ENCODE data around the gene UBXN11. TPM values are rescaled to one million over a fixed set of nuclear protein-coding genes. Genes with fewer than 3 reads are reported as not detected.
A peak's percentile ranks its signal among the peaks of the same experiment; 100 is the strongest.

Gene UBXN11
- total RNA-seq, 2 donors from 2014 or later, result 13.2 to 18.1 TPM

GRCh38 chr1:26234644-26235370 lies 71.6 kb downstream of the UBXN11 start:
- no peaks in the 10 kb centered on the region for H3K36me3 ChIP-seq
- 3% methylated on average over 30 of the region's 30 CpGs for WGBS
- DNase-seq (ENCODE audit: low spot score), result peak; percentile 20
- H3K4me3 ChIP-seq, result peak overlapping the region; percentile 57 to 70
- intact Hi-C loops (cut with DNase I), result loop anchor here (5.0 kb wide), 1 partner anchor 42 kb away; no protein-coding TSS in a partner anchor
- H3K27me3 ChIP-seq (replicated peaks; ENCODE audit: insufficient read depth), result no peaks in the 10 kb centered on the region
- H3K27ac ChIP-seq, result peak overlapping the region; percentile 84 to 88
- H3K9me3 ChIP-seq, result no peaks in the 10 kb centered on the region
- TF ChIP-seq POLR2A (IDR thresholded peaks at IDR 0.05), result no peak
- TF ChIP-seq POLR2AphosphoS5 (IDR thresholded peaks at IDR 0.05), result no peak
- no peak for TF ChIP-seq CTCF (IDR thresholded peaks at IDR 0.05)
- no peaks in the 10 kb centered on the region for H3K4me1 ChIP-seq (replicated peaks)

DNA sequence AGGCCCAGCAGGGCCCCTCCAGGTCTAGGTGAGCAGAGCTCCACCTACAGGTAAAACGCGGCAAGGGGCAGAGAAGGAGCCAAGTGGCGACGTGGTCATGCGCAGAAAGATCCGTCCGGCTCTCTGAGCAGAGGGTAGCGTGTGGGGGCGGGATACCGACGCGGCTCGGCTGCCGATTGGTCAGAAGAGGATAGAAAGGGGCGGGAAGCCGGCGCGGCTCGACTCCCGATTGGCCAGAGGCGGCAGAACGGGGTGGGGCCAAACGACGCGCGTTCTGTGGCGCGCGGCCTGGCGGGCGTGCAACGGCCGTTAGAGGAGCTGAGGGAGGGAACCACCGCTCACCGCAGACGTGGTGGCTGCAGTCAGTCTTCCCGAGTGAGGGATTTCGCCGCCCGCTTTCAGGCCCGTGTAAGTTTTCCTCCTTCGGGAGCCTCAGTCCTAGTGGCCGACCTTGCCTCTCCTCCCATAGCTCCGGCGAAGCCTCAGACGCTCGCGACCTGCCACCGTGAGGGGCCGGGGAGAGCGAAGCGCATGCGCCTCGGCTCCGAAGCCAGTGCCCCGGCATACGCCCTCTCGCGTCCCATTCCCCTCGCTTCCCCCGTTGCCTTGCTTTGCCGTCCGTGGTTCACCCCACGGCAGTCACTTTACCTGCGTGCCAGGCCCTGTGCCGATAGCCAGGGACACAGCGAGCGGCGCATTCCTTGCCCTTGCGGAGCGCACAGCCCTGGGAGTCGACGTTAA lies 72.4 kb downstream of the UBXN11 start, which contains the start of gene CEP85:
CEP85 (plus strand) TSS at position 298 of the 741 bp plus-strand sequence. CDS start 5,584 bp downstream, outside the sequence.
- DNase-seq (ENCODE audit: low spot score), result peak; percentile 98
- Histone ChIP-seq H3K36me3 (no peaks in the 10 kb centered on the region), H3K4me3 (peak within 1 kb of the TSS; percentile 57 to 70), H3K27me3 (replicated peaks; ENCODE audit: insufficient read depth) (no peaks in the 10 kb centered on the region), H3K4me1 (replicated peaks) (no peaks in the 10 kb centered on the region), H3K27ac (peak within 1 kb of the TSS; percentile 84 to 88), H3K9me3 (no peaks in the 10 kb centered on the region)
- intact Hi-C loops (cut with DNase I), result loop anchor here (2.0 to 5.0 kb wide), 2 partner anchors 43 to 65 kb away; partner anchors contain the start of genes C1orf232 and ZNF593
- TF ChIP-seq POLR2A (IDR thresholded peaks at IDR 0.05) (peak; percentile 84), POLR2AphosphoS5 (IDR thresholded peaks at IDR 0.05) (peak; percentile 94), CTCF (IDR thresholded peaks at IDR 0.05) (peak; percentile 63 to 96 (median 88))
- WGBS, result under 1% methylated on average over 65 of the region's 73 CpGs

Other genes with a start within 250 kb of the UBXN11 start
- gene TRIM63, start 239.0 kb downstream of the UBXN11 start, total RNA-seq, result under 1 TPM in 1 of 2 donors, not detected in 1; 0.68 TPM
- 10 to 100 TPM; 10.5 TPM for gene PDIK1L, start 194.8 kb downstream of the UBXN11 start, total RNA-seq
- 1 to 10 TPM; 3.8 to 5.9 TPM for gene FAM110D, start 147.6 kb downstream of the UBXN11 start, total RNA-seq
- gene C1orf232, start 137.7 kb downstream of the UBXN11 start, total RNA-seq, result not detected
- 10 to 100 TPM; 44.5 to 50.7 TPM for gene ZNF593, start 136.7 kb downstream of the UBXN11 start, total RNA-seq
- not detected for gene ZNF593OS, start 134.8 kb downstream of the UBXN11 start, total RNA-seq
- 10 to 100 TPM; 24.8 to 32.4 TPM for gene CNKSR1, start 129.1 kb downstream of the UBXN11 start, total RNA-seq
- gene CATSPER4, start 116.0 kb downstream of the UBXN11 start, total RNA-seq, result 1 to 10 TPM in 1 of 2 donors, not detected in 1; 1.5 TPM
- gene CEP85, start 72.4 kb downstream of the UBXN11 start, total RNA-seq, result 10 to 100 TPM in 1 of 2 donors, 1 to 10 TPM in 1; 3.4 to 21.0 TPM
- 10 to 100 TPM; 37.4 to 55.3 TPM for gene SH3BGRL3, start 26.6 kb downstream of the UBXN11 start, total RNA-seq
- gene CD52, start 11.3 kb upstream of the UBXN11 start, total RNA-seq, result 1 to 10 TPM; 3.2 to 5.3 TPM
- 1 to 10 TPM; 3.9 to 4.8 TPM for gene CRYBG2, start 47.5 kb upstream of the UBXN11 start, total RNA-seq
- gene ZNF683, start 66.1 kb upstream of the UBXN11 start, total RNA-seq, result 1 to 10 TPM in 1 of 2 donors, not detected in 1; 4.8 TPM
- gene LIN28A, start 104.2 kb upstream of the UBXN11 start, total RNA-seq, result under 1 TPM in 1 of 2 donors, not detected in 1; 0.17 TPM
- 10 to 100 TPM; 28.9 to 39.0 TPM for gene DHDDS, start 125.7 kb upstream of the UBXN11 start, total RNA-seq
- 100 to 1,000 TPM; 264 to 385 TPM for gene HMGN2, start 165.8 kb upstream of the UBXN11 start, total RNA-seq
- 10 to 100 TPM; 38.6 to 87.5 TPM for gene RPS6KA1, start 223.1 kb upstream of the UBXN11 start, total RNA-seq